ENCODE measurements around the gene SEBOX.

The SEBOX gene

DNA sequence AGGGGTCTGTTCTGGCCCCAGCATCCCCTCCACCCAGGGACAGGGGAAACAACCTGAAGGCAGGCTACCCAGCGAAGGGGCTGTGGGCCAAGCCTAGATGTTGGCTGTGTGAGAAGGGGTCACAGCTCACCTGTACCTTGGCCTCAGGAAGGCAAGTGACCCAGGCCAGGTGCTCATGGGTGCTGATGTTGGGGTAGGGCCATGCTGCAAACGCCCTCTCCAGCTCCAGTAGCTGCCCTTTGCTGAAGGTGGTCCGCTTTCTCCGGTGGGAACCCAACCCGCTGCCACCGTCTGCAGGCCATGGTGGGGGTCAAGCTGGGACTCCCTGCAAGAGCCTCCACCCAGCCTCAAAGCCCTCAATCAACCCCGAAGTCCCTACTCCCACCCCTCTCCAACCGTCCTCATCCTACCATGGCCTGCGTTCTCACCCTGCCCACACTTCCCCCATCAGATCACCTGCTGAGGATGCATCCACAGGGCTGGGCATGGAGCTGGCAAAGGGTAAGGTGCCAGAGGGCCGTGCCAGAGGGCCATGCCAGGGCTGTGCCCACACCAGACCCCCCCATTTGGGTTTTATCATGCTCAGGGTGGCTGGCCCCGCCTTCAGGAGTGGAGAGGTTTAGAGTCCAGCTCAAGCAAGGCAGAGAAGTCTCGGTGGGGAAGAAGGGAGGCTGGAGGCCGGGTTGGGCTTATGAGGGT lies at the start of gene SEBOX:
TSS of gene SEBOX (minus strand) at position 535 of the 699 bp plus-strand sequence. CDS start at position 487, 48 bp downstream.
- no peak for DNase-seq (ENCODE audit: low spot score)

- no peak for DNase-seq (ENCODE audit: low spot score)
Measured at GRCh38 chr17:28413804-28414203, 48.8 kb upstream of the SEBOX start.

GRCh38 chr17:28412099-28412498 lies 47.1 kb upstream of the SEBOX start:
- DNase-seq (ENCODE audit: low spot score): no peak

GRCh38 chr17:28407974-28408306 lies 42.9 kb upstream of the SEBOX start:
- DNase-seq (ENCODE audit: low spot score): no peak

DNA sequence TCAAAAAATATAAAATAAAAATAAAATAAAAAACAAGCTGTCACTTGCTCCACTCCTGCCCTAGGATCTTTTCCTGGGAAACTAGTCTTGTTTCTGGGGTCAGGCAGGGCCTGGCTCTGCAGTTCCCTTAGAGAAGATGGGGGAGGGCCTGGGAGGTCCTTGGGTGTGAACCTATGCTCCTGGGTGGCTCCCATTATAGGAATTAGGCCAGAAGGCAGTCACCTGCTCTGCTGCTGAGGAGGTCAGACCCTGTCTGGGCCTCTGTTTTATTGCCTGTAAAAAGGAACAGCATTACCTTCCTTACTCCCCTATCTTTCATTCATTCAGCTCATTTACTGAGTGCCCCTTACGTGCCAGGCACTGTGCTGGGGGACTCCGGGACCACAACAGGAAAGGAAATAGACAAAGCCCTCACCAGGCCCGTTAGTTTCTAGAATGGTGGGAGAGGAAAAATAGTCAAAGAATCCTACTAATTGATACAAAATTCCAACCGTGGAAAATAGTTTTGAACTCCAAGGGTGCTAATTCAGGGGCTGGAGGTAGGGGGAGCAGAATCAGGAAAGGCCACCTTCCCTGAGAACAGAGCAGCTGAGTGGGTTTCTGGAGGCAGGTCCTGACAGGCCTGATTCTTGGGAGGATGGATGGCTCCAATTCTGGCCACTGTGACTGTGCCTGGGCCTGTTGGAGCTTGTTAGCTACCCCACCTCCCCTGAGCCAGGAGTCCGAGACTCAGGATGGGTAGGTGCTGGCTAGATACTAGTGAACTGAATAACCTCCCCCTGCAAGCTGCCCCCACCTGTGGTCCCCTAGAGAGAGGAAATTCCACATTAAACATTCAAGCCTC lies 42.4 kb upstream of the SEBOX start:
- DNase-seq (ENCODE audit: low spot score): no peak

- DNase-seq (ENCODE audit: low spot score): peak; percentile 45
Measured at GRCh38 chr17:28406473-28406814, 41.4 kb upstream of the SEBOX start.

GRCh38 chr17:28405632-28406472 lies 40.9 kb upstream of the SEBOX start, which contains the start of gene SLC46A1:
TSS of gene SLC46A1 (minus strand) at chr17:28406212. CDS start at chr17:28406114, 98 bp downstream.
- peak; percentile 58 for DNase-seq (ENCODE audit: low spot score)

DNA sequence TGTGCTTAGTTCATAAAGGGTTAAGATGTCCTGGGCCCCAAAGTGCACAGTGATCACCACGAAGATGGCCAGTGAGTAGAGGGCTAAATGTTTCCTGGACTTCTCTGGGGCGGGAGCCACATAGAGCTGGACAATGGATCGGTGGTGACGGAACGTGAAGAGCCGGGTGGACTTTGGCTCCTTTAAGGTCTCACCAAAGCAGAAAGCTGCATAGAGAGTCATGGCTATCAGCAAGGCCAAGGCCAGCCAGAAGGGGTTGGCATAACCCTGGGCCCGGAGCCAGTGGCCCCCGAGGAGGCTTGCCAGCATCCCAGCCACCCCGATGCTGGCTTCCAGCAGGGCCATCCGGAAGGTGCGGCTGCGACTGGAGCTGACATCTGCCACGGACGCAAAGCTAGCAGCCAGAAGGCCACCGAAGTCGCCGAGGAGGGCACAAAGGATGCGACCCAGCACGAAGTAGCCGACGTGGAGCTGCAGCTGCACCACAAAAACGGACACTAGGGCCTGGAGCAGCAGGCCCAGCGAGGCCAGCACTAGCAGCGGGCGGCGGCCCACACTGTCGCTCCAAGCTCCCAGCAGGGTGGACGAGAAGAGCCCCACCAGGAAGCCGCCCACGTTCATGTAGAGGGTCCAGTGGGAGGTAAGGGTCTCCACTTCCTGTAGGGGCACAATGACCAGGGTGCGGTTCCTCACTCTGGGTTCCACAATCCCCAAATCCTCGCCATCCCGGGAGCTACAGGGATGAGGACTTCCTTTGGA lies 40.0 kb upstream of the SEBOX start:
- no peak for DNase-seq (ENCODE audit: low spot score)

GRCh38 chr17:28404461-28404811 lies 39.4 kb upstream of the SEBOX start:
- DNase-seq (ENCODE audit: low spot score): no peak

DNA sequence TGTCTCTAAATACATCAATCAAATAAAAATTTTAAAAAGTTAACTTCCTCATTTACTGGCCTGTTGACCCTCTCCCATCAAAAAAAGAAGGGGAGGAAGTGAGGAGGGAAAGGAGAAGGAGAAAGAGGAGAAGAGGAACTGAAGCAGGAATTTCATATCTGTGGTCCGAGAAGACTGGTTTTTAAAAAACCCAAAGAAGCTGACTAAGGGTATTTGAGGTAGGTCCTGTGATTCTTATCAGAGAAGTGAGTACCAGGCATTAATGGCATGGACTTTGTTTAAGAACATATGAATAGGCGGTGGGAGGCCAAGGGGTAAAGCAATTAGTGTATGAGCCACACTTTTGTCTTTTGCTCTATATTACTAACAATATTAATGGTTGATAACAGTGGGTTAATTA lies 39.0 kb upstream of the SEBOX start:
- DNase-seq (ENCODE audit: low spot score): no peak

GRCh38 chr17:28402844-28403243 lies 37.8 kb upstream of the SEBOX start:
- DNase-seq (ENCODE audit: low spot score): no peak

DNA sequence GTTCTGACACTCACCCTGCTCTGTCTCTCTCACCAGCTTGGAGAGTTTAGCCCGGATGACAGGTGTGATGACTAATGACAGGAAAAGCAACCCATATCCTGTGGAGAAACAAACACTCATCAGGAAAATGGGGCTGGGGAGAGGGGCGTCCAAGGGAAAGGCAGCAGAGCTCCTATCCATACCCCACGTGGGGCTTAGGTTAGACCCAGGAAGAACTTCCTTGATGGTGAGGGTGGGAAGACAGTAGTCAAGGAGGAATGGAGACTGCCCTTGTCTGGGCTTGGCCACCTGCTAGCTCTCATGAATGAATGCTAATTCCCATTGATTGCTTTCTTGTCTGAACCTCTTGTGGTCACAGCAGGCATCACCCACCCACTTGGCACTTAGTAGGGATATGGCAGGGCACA lies 37.2 kb upstream of the SEBOX start:
- no peak for DNase-seq (ENCODE audit: low spot score)

GRCh38 chr17:28399808-28400207 lies 34.8 kb upstream of the SEBOX start:
- DNase-seq (ENCODE audit: low spot score): no peak

- DNase-seq (ENCODE audit: low spot score): no peak
Measured at GRCh38 chr17:28398280-28398981, 33.4 kb upstream of the SEBOX start.

DNA sequence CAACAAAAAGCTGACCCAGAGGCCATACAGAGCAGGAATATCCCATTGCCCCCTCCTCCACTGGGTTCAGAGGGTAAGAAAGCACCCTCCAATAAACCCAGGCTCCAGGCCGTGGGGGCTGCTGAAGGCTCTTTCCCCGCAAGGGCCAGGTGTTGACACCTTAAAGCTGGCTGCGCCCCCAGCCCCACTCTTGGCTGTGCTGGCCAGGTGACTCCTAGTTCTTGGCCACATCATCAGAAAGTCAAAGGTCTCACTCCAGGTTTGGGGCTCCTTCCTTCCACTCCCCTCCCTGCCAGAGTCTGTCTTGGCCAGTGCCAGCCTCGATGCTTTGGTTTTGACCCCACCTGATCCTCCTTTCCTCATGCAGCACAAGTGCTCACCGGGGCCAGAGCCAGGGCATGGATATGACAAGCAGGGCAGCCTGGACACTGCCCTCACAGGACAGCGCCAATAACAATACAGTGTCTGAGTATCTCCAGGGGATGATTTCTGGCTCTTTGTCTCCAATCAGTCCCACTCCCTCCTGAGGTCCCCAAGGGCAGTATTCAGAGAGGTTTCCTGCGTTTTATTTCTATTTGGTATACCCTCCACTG lies 32.8 kb upstream of the SEBOX start:
- DNase-seq (ENCODE audit: low spot score): no peak

GRCh38 chr17:28397275-28397674 lies 32.3 kb upstream of the SEBOX start:
- no peak for DNase-seq (ENCODE audit: low spot score)

DNA sequence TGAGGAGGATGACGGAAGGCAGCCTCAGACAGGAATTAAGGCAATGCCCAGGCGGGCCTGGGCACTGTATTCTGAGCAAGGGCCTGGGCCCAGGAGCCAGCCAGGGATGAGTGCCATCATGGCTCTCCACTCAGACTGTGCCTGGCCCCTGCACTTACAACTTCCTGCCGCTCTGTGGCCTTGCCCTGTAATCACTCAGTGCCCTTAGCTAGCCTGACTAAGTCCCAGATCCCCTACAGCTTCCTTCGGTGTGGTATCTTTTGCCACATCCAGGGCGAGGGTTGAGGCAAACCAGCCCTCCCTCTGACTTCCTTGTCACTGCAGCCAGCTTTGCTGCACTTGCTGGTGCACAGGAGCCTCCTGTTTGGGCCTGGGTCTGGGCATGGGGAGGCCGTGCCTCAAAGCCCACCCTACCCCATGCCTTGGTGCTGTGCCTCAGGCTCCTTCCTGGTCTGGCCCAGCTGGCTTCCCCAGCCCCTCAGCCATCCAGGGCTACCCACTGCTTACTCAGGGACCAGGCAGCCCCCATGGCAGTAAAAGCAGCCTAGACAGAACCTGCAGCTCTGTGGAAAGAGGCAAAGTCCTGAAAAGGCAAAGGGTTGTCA lies 31.7 kb upstream of the SEBOX start:
- DNase-seq (ENCODE audit: low spot score): no peak

- no peak for DNase-seq (ENCODE audit: low spot score)
Measured at GRCh38 chr17:28395968-28396367, 31.0 kb upstream of the SEBOX start.

DNA sequence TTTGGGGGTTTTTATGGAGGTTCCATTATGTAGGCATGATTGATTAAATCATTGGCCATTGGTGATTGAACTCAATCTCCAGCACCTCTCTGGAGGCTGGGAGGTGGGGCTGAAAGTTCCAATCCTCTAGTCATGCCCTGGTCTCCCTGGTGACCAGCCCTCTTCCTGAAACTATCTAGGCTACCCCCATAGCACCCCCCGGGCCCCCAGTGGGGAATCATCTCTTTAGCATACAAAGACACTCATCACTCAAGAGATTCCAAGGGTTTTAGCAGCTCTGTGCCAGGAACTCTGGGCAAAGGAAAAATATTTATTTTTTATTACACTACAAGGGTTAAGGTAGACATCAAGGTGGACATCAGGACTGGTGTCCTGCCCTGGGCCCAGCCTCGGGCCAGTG lies 30.4 kb upstream of the SEBOX start:
- DNase-seq (ENCODE audit: low spot score): no peak

DNA sequence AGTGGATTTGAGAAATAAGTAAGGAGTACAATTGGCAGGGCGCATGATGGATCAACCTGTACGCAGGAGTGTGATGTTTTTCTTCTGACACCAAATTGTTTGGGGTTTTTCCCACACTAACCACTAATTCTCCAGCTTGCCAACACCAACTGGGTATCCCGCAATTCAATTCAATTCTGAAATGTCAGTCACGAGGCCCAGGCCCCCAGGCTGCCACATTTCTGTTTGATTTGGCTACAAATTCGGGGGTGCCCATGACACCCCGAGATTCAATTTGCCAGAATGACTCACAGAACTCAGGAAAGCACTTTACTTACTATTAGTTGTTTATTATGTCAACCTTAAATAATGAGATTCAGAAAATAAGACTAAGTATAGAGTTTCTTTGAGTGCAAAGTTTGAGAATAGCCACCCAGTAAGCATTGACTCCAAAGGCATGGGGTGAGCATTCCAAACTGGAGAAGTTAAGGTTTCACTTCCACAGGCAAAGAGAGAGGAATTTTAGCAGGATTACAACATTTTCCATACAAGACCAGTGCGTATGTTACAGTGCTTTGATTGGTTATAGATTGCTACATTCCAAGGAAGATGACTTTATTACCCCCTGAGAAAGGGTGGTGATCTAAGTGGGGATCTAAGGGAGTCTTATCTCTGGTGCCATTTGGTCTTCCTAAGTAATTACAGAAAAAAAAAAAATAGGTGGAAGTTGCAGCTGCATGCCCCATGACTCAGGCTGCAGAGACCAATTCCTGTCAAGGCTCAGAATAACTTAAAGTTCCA lies 29.5 kb upstream of the SEBOX start:
- DNase-seq (ENCODE audit: low spot score): no peak
